Superior temporal gyrus (tissue), 1 donor: ENCODE data around the gene CNTNAP2.

Source experiments
- DNase-seq: peaks from one replicate; pipeline ENCODE4 v3.0.0-alpha.2; 2016; ENCODE audit errors: extremely low spot score

The CNTNAP2 gene

DNA sequence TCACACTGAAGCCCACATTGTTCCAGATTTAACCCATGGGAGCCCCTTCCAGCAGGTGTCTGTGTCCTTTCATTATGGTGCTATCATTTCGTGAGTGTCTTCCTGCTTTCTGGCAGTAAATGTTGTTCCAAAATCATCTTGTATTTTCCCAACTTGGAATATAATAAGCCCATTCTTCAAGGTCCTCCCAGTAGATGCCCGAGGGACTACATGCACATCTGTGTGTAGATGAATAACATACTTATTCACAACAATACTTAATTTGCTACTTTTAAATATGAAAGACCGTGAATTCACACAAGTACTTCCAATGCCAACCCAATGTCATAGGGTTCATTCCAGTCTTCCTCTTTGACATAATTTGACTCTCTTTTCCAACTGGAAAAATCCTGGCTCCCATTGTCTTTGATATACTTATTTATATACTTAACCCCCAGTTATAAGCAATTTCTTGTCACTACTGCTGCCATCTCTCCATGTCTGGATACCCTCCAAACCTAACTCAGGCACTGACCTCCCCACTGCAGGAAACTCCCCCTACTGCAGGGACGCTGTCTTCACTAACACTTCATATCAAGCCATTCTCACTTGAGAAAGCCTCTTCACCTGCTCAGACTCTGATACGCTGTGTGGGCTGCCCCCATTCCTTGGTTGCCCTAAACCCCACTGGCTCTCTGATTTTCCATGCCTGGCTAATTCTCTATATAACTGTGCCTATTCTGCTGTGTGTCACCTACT lies 1119.2 kb downstream of the CNTNAP2 start:
- no peak for DNase-seq

DNA sequence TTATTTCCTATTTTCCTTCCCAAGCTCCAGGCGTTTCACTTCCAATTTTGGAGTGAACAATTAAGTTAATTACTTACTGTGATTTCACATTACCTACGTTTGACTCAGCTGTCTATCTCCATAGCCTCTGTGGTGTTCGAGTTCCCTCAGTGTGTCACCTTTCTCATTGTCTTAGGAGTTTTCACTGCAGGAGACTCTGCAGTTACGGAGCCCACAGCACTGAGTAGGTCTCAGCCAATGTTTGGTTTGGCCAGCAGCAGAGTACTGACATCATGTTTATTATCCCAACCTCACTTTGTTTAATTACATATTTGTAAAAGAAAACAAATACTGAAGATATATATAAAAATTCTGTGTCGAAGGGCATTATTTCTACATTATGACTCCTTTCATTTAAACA lies 1123.9 kb downstream of the CNTNAP2 start:
- DNase-seq: no peak

DNA sequence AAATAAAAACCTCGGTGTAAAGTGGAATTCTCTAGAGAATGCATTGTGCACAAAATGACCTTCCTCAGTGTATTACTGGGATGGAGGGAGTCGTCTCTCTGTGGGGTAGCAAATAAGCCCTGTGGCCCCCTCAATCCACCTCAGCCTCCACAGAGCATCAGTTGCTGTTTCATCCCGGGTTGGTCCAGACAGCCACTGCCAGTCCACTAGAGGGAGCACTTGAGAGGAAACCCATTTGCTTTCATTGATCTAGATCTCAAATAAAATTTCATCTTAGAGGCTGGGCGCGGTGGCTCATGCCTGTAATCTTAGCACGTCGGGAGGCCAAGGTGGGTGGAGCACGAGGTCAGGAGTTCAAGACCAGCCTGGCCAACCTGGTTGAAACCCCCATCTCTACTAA lies 1128.7 kb downstream of the CNTNAP2 start:
- peak; percentile 65 for DNase-seq

DNA sequence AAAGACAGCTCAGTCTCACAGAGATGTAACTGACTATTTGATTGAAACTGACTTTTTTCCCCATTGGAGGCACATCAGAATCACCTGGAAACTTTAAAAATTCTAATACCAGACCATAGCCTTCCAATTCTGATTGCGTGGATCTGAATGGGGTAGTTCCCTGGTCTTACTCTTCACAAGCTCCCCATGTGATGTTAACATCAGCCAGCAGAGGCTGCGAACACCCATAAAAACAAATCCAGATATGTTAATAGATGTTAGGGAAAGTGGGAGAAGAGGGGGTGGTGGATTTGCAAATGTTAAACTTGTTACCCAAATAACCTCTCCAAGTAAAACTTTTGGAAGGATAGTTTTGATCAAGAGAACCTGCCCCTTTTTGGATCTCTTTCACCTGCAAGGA lies 1133.4 kb downstream of the CNTNAP2 start:
- no peak for DNase-seq

DNA sequence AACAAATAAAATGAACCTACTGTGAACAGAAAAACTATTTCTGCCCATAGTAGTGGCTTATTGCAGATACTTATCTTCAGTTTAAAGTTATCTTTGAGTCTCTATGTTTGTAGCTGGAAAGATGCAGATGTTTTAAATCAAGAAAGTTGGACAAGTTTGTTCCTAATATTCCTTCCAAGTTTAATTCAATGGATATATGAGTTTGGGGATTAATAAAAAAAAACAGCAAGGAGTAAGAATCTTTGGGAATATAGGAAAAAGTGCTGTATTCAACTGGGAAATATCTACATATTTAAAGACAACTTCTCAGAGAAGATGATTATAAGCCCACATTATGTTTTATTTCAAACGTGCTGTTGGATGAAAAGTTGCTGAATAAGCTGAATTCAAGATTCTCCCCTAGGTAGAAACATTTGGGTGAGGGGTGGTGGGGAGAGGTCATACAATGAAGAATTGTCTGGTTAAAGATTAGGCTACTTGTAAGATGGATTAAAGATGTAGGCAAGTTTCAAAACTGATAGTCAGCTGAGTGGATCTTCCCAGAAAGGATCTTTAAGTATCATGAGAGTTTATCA lies 1135.2 kb downstream of the CNTNAP2 start:
- DNase-seq: no peak

DNA sequence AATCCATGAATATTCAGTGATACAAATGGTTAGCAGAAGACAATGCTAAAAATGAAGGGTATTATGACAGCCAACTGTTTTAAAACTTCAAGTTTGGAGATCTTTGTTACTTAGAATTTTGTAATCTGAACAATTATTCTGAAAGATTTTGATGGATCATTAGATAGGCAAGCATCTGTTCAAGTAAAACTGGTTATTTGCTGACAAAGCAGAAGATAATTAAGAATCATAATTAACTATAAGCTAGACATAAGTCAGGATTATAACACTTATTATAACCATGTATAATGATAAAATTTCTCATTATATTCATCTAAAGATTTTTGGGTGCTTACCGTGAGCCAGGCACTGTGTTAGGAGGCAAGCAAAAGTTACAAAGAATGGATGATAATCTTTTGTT lies 1145.1 kb downstream of the CNTNAP2 start:
- DNase-seq: no peak

DNA sequence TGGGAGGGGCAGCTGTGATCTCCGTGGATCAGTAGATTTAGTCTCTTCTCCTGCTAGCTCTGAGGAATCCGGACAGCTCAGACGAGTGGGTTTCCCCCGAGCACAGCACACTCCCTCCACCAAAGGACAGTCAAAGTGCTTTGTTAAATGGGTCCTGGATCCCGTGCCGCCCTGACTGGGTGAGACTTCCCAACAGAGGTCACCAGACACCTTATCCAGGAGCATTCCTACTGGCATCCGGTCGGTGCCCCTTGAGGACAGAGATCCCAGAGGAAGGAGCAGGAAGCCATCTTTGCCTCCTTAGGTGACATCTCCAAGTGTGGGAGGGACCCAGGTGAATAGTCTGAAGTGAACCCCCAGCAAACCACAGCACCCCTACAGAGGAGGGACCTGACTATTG lies 1148.9 kb downstream of the CNTNAP2 start:
- DNase-seq: no peak

DNA sequence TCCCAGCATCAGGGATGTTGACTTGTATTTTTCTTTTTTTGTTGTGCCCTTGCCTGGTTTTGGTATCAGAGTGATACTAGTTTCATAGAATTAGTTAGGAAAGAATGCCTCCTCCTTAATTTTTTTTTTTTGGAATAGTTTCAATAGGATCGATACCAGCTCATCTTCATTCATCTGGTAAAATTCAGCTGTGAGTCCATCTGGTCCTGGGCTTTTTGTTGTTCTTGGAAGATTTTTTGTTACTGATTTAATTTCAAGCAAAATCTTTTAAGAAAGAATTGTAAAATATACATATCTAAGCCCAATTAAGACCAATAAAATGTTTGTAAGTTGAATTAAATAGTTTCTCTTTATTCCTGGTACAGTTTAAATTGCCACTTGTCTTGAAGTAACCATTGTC lies 1159.5 kb downstream of the CNTNAP2 start:
- no peak for DNase-seq

DNA sequence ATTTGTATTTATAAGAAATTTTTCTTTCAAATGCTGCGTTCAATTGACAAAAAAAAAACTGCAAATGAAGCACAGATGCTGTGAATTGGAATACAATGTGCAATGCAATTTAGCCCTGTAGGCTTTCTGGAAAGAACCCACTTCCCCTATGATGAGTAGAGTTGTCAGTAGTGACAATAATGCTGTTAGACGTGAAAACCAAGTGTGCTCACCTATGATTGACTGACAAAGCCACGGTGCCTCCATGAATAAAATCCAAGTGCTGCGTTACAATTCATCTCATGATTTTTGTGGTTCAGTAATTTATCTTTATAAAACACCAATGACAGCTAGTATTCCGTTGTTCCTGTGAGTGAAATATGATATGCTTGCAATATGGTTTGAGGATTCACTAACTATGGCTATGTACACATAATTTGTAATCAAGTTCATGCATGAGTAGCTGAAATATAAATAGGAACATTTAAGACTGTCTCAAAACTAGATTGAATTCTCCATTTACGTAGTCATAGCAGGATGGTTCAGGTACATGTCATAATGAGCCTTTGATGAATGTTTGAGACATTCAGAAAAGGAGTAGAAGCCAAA lies 1160.3 kb downstream of the CNTNAP2 start:
- no peak for DNase-seq

DNA sequence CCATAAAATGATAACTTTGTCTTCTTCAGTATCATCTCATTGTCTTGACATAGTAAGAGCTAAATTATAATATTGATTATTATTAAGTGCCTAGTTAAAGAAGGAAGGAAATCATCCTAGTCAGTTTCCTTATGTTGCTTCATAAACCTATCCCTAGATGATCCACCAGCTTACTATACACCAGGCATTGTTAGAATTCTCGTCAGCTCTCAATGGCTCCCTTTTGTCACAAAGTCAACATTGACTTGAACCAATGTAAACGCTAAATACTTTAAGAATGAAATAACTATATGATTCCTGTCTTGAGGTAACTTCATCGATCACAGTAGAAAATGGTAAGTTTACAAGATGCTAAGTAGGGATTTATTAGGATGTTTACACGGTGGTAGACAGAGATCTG lies 1162.9 kb downstream of the CNTNAP2 start:
- no peak for DNase-seq

DNA sequence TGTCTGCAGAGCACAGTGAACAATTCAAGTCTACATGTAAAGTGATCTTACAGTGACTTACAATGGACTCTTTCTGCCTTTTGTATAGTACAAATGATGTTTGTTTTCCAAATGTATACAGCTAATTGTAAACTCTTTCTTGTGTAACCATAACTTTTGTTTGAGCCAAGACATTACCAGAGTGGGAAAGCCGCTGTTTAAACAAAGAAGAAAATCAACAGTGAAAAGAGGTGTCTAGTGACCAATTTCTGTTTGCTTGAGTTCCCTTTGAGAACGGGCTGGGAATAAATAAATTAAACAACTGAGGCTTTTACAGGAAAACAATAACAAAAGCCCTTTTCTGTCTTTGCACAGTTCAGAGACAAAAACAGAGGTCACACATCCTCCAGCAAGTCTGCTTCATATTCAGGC lies 1163.4 kb downstream of the CNTNAP2 start:
- DNase-seq: peak; percentile 85

DNA sequence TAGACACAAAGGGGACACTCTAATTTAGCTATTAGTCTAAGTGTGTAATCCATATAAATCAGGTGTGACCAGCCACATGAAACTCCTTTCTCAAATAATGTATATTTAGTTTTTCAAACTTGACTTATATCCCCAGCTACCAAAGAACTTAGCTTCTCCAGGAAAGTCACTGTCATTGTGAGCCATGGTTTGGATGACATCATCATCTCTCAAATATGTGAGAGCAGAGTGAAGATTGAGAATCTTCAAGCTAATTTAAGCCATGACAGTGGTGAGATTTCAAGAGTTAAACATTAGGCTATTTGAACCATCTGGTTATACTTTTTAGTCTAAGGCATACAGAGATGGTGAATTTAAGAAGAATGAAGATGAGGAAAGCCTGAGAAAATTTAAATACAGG lies 1165.6 kb downstream of the CNTNAP2 start:
- DNase-seq: no peak

DNA sequence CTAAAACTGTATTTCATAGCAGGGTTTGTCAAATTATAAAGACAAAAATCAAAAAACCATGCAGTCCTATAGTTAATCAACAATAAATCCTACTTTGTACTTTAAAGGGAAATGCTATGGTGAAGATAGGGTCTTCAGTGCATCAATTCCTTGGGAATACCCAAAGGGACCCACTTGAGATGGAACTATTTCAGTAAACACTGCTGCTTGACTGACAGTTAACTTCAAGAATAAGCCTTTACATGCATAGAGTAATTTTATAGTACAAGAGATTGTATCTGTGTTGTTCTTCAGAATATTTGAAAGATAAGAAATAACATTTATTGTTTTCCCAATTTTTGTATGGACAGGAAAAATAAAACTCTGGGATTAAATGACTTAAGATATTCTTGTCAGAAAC lies 1179.6 kb downstream of the CNTNAP2 start:
- no peak for DNase-seq

DNA sequence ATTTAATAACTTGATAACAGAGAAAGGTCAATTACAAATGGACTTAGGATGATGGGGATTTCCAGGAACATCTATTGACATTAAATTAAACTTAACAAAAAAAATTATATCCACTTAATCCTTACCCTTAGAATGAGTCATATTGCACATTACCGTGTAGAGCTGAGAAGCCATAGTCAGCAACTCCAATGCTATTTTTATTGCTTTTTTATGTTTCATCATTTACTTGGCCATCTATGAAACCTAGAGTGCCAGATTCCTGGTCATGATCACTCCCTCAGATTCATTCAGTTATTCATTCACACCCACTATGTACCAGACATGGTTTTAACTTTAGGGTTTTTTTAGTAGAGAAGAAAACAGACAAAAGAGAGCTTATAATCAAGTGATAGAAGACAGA lies 1180.4 kb downstream of the CNTNAP2 start:
- DNase-seq: peak; percentile 42

DNA sequence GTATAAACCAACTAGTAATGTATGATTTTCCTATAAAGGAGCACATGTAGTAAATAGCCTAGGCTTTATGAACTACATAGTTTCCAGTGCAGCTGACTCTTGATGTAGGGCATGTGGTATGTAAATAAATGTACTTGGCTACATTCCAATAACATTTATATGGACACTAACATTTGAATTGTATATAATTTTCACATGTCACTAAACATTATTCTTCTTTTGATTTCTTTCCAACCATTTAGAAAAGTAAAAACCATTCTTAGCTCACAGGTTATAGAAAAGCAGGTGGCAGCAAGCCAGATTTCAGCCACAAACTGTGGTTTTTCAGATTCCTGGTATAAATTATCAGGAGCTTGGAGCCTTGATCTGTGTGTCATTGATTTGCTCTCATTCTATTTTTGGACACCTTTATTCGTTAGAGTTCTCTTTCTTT lies 1182.0 kb downstream of the CNTNAP2 start:
- no peak for DNase-seq

DNA sequence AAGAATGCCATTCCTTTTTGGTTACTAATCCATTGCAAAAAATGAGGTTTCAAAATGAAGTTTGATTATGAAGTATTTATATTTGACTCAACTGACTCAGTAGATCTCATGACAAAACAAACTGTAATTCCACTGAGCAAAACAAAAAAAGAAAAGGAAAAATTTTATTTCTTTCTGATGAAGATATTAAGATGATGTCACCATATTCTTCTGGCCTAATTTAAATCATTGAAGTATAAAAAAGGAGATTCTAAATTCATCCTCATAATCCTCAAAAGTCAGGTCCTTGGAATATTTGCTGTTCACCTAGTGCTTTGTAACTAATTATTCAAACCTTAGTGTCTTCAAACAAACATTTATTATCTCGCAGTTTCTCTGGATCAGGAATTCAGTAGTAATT lies 1183.7 kb downstream of the CNTNAP2 start:
- no peak for DNase-seq

DNA sequence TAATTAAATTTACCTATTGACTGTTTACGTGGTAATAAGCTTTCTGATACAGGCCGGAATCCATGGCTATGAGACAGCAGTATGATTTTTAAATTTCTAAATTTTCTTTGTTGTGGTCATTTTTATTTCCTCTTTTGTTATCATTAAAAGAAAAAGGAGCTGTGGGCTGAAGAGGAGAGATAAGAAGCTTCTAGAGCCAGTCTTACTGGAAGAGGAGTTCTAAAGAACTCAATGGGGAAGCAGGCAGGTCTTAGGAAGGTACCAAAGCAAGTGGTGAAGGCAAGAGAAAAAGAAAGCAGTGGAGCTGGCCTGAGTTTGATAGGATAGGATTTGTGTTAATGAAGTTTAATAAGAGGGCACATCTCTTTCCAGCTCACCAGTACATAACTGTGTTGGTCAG lies 1187.8 kb downstream of the CNTNAP2 start:
- no peak for DNase-seq

DNA sequence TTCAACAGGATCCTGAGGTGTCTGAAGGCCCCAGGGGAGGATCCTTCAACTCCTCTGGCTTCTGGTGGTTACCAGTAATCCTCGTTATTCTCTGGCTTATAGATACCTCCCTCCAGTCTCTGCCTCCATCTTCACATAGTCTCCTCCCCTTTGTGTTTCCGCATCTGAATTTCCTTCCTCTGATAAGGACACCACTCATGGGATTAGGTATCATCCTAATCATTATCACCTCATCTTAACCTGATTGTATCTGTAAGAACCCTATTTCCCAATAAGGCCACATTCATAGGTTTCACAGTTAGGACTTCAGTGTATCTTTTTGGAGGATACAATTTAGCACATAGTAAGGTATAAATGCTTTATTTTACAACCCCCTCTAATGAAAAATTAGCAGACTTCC lies 1189.2 kb downstream of the CNTNAP2 start:
- DNase-seq: no peak

DNA sequence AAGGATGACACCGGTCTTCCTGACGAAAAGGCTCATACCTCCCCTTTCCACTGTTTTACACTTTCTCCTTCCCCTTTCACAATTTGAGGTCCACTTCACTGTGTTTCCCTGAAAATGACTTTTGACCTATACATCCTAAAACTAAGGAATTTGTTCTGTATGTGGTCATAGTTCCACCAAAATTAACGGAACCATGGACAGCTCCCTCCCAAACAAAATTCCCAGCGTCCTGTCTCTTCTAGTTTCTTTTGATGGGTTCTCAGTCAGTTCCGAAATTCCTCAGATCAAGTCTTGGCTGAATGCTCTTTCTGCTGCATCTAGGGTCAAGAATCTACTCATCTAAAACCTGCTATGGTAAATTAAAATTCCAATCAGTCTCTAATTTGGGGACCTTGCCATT lies 1191.9 kb downstream of the CNTNAP2 start:
- DNase-seq: no peak

DNA sequence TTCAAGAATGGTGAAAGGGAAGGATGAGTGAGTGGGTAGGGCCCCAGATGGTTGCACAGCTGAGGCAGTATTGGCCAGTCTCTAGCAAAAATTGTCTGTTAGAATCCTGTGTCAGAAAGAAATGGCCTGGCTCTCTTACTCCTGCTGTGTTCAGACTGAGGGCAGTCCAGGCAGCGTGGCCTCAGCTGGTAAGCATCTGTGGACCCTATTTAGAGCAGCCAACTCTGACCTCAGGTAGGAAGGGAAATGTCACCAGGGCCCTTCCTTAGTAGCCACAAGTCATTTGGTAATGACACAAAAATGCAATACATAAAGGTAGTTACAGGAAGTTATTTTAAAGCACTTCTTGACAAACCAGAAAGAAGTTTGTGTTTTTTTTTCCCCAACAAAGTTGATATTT lies 1194.7 kb downstream of the CNTNAP2 start:
- no peak for DNase-seq

DNA sequence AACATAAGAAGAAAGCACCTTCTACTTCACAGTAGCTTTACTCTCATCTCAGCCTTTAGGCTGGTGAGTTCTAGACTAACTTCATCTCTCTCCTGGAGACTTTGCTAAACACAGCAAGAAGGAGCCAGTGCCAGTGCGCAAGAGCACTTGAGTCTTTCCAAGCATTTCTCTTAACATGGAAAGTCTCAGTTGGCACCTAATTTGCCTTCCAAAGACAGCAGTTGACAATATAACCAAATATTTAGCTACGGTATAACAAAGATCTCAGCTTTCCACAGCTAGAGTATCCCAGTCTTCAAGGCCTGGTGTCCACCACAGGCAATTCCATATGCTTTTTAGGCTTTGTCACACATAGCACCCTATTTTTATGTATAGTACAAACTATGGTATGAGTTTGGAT lies 1204.9 kb downstream of the CNTNAP2 start:
- no peak for DNase-seq

DNA sequence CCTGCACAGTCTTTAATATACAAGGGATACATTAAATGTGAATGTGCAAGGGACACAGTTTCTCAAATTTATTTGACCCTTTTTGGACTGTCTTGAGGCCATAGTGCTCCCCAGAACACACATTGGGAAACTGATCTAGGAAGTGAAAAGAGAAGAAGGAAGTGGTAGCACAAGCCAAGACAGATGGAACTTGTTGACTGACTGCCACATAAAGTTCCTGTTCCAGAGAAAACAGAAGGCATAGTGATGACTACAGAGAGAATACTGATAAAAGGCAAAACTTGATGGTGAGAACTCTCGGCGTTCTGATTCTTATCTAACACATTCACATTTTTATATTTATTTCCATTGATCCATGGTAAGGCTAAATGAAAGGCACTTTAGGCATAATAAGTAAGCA lies 1216.4 kb downstream of the CNTNAP2 start:
- peak; percentile 51 for DNase-seq

DNA sequence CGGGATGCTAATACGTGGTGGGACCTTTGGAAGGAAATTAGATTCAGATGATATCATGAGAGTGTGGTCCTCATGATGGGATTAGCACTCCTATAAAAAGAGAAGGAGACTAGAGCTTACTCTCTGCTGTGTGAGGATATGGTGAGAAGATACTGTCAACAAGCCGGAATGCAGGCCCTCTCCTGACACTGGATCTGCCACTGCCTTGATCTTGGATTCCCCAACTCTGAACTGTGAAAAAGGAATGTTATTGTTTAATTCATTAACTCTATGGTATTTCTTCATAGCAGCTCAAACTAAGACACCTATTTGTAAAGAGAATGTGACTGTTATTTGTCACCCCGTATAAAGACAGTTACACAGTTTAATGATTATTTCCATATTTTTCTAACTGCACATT lies 1246.5 kb downstream of the CNTNAP2 start:
- DNase-seq: no peak
